MM.1S (cell line): Measurements from ENCODE around the gene SYNE2.

ENCODE experiments used
- DNase-seq: peaks from one replicate; pipeline ENCODE4 v3.0.0-alpha.2; 2015
- H2AFZ ChIP-seq: fragments of 300-600 bp; sonication (generic); 2 replicates; pipeline ENCODE4 v1.6.0; 2016; ENCODE audit warnings: antibody characterized with exemption, low read length
- H3F3A ChIP-seq: fragments of 300-600 bp; sonication (generic); 2 replicates; pipeline ENCODE4 v1.6.1; 2016; ENCODE audit warnings: mild to moderate bottlenecking, antibody characterized with exemption, low read length, moderate library complexity, mixed read lengths; ENCODE audit not compliant: insufficient read depth
- H3K27ac ChIP-seq: fragments of 300-600 bp; sonication (generic); 2 replicates; pipeline ENCODE4 v1.5.1; 2016; ENCODE audit warnings: mild to moderate bottlenecking, low read length
- H3K27me3 ChIP-seq: fragments of 300-600 bp; sonication (generic); replicated peaks from 2 replicates; pipeline ENCODE4 v1.6.0; 2016; ENCODE audit warnings: low read length; ENCODE audit not compliant: insufficient read depth
- H3K36me3 ChIP-seq: fragments of 300-600 bp; sonication (generic); replicated peaks from 2 replicates; pipeline ENCODE4 v1.6.1; 2016; ENCODE audit warnings: mild to moderate bottlenecking, low read length, mixed read lengths; ENCODE audit not compliant: insufficient read depth
- H3K4me1 ChIP-seq: fragments of 300-600 bp; sonication (generic); 2 replicates; pipeline ENCODE4 v1.6.1; 2016; ENCODE audit warnings: low read length, mixed read lengths
- H3K4me2 ChIP-seq: fragments of 300-600 bp; sonication (generic); 2 replicates; pipeline ENCODE4 v1.6.0; 2016; ENCODE audit warnings: low read depth, low read length
- H3K4me3 ChIP-seq: fragments of 300-600 bp; sonication (generic); 2 replicates; pipeline ENCODE4 v1.5.1; 2016; ENCODE audit warnings: low read length, mixed read lengths
- H3K79me2 ChIP-seq: fragments of 300-600 bp; sonication (generic); 2 replicates; pipeline ENCODE4 v1.6.1; 2016; ENCODE audit warnings: mixed run types, low read length, mixed read lengths
- H3K9ac ChIP-seq: fragments of 300-600 bp; sonication (generic); 2 replicates; pipeline ENCODE4 v1.6.1; 2016; ENCODE audit warnings: low read length, mixed read lengths
- H3K9me2 ChIP-seq: fragments of 300-600 bp; sonication (generic); replicated peaks from 2 replicates; pipeline ENCODE4 v1.6.1; 2016; ENCODE audit warnings: mild to moderate bottlenecking, low read length, mixed read lengths; ENCODE audit not compliant: insufficient read depth
- H3K9me3 ChIP-seq: fragments of 300-600 bp; sonication (generic); replicated peaks from 2 replicates; pipeline ENCODE4 v1.6.1; 2016; ENCODE audit warnings: mild to moderate bottlenecking, low read length, mixed read lengths; ENCODE audit not compliant: insufficient read depth
- H4K20me1 ChIP-seq: fragments of 300-600 bp; sonication (generic); 2 replicates; pipeline ENCODE4 v1.6.1; 2016; ENCODE audit warnings: mild to moderate bottlenecking, low read length, moderate library complexity, mixed read lengths; ENCODE audit not compliant: insufficient read depth
- EZH2 ChIP-seq: fragments of 300-600 bp; sonication (generic); optimal IDR thresholded peaks from 2 replicates; pipeline ENCODE3; 2017; ENCODE audit warnings: low read depth, mild to moderate bottlenecking, antibody characterized with exemption, low read length, mixed read lengths
- EZH2phosphoT487 ChIP-seq: fragments of 300-600 bp; sonication (generic); IDR thresholded peaks from 2 replicates; pipeline ENCODE4 v1.6.1; 2018; ENCODE audit warnings: antibody characterized with exemption, low read length
- TF ChIP-seq, protein P1 (sequence below): fragments of 300-600 bp; sonication (generic); IDR thresholded peaks from 2 replicates; pipeline ENCODE4 v1.5.1; 2016; ENCODE audit warnings: antibody characterized with exemption, low read length, mixed read lengths

SYNE2 gene

DNA sequence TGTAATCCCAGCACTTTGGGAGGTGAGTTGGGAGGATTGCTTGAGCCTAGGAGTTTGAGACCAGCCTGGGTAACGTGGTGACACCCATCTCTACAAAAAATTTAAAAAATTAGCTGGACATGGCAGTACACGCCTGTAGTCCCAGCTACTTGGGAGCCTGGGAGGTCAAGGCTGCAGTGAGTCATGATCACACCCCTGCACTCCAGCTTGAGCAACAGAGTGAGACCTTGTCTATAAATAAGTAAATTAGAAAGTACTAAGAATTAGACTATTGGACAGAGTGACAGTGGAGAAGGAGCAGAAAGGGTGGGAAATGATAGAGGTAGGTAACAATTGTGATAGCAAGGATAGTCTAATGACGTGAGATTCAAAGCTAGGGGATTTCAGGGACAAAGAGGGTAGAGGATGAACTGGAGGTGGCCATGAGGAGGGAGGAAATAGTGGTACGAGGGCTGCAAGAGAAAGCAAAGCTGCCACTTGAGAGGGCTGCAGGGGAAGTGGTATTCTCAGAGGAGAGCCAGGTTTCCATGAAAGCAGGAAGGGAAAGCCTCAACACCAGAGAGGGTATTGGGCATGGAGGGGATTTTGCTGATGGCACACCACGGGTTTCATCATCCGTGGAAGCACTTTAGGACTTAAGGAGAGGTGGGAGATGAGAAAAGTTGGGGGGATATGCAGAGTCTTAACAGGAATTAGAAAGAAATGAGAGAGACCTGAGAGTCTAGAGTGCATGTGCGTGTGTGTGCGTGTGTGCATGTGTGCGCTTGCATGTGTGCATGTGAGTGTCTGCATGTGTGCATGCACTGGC, 85.6 kb downstream of the SYNE2 start:
- no peaks in the 10 kb centered on the region for H3K9me3 ChIP-seq
- peaks cover 5% of the 10 kb centered on the region for H3K4me1 ChIP-seq
- no peaks in the 10 kb centered on the region for H3K36me3 ChIP-seq
- no peak overlapping the region for H3K4me3 ChIP-seq
- H3K27me3 ChIP-seq, result no peaks in the 10 kb centered on the region
- H3K9ac ChIP-seq, result no peak overlapping the region
- H4K20me1 ChIP-seq, result no peaks in the 10 kb centered on the region
- no peaks in the 10 kb centered on the region for H3K9me2 ChIP-seq
- peaks cover 1% of the 10 kb centered on the region; the same call in 1 of the 2 replicates for H3F3A ChIP-seq
- TF ChIP-seq EZH2 (no peak), EZH2phosphoT487 (no peak)
- TF ChIP-seq, protein P1, sequence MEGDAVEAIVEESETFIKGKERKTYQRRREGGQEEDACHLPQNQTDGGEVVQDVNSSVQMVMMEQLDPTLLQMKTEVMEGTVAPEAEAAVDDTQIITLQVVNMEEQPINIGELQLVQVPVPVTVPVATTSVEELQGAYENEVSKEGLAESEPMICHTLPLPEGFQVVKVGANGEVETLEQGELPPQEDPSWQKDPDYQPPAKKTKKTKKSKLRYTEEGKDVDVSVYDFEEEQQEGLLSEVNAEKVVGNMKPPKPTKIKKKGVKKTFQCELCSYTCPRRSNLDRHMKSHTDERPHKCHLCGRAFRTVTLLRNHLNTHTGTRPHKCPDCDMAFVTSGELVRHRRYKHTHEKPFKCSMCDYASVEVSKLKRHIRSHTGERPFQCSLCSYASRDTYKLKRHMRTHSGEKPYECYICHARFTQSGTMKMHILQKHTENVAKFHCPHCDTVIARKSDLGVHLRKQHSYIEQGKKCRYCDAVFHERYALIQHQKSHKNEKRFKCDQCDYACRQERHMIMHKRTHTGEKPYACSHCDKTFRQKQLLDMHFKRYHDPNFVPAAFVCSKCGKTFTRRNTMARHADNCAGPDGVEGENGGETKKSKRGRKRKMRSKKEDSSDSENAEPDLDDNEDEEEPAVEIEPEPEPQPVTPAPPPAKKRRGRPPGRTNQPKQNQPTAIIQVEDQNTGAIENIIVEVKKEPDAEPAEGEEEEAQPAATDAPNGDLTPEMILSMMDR, result no peak
- peaks cover 10% of the 10 kb centered on the region for H3K79me2 ChIP-seq
- no peak overlapping the region for H2AFZ ChIP-seq
- no peak for DNase-seq
- H3K27ac ChIP-seq, result no peak overlapping the region
- no peak overlapping the region for H3K4me2 ChIP-seq

DNA sequence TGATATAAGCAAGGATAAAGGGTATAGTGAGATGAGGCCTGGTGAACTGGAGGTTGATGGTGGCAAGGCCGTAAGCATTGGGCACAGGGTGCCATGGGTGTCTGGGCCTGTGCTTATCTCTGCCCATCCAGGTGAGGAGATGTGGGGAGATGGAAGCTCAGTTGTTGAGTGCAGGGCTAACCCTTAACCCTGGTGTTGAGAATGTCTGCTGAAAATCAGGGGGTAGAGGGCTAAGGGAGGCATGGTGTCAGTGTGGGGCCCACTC, 86.1 kb downstream of the SYNE2 start:
- Histone ChIP-seq H3K9me2 (no peaks in the 10 kb centered on the region), H3K36me3 (no peaks in the 10 kb centered on the region), H3K4me1 (no peaks in the 10 kb centered on the region), H3F3A (no peaks in the 10 kb centered on the region), H3K27me3 (no peaks in the 10 kb centered on the region), H3K4me2 (no peak overlapping the region), H3K27ac (no peak overlapping the region), H3K9ac (no peak overlapping the region), H3K79me2 (peaks cover 5% of the 10 kb centered on the region), H2AFZ (no peak overlapping the region), H3K9me3 (no peaks in the 10 kb centered on the region), H3K4me3 (no peak overlapping the region), H4K20me1 (no peaks in the 10 kb centered on the region)
- TF ChIP-seq EZH2phosphoT487, result no peak
- TF ChIP-seq, protein P1, result no peak
- no peak for TF ChIP-seq EZH2
- no peak for DNase-seq

DNA sequence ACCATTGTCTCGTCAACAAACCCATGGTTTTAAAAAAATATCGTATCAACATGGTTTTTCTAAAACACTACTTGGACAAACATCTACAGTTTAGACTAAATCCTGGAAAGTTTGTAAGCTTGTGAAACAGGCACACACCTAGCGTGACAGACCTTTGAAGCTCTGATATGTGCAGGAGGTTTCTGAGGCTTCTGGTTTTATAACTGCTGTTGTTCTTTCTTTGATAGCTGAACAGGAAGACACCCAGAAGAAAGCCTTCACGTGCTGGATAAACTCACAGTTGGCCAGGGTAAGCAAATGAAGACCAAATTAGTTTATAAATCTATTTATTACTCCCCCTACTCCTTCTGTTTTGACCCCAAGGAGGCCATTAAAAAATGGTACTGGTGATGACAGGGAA, 87.6 kb downstream of the SYNE2 start:
- no peaks in the 10 kb centered on the region for H3K27me3 ChIP-seq
- H3K4me3 ChIP-seq, result no peak overlapping the region

More for the DNA sequence above, 87.6 kb downstream of the SYNE2 start:
- Histone ChIP-seq H2AFZ (no peak overlapping the region), H3K79me2 (no peaks in the 10 kb centered on the region), H3K27ac (no peak overlapping the region), H3K4me2 (no peak overlapping the region), H3K9me2 (no peaks in the 10 kb centered on the region), H3K36me3 (no peaks in the 10 kb centered on the region), H3K9ac (no peak overlapping the region), H4K20me1 (no peaks in the 10 kb centered on the region), H3K9me3 (no peaks in the 10 kb centered on the region), H3F3A (no peaks in the 10 kb centered on the region), H3K4me1 (no peaks in the 10 kb centered on the region)
- no peak for DNase-seq
- no peak for TF ChIP-seq EZH2
- no peak for TF ChIP-seq EZH2phosphoT487
- TF ChIP-seq, protein P1, result no peak
